GM19099 (cell line): Measurements from ENCODE around the gene PRDM5.

ENCODE experiments used
- POLR2A ChIP-seq: IDR thresholded peaks from 3 replicates; pipeline ENCODE4 v1.6.1; 2011; ENCODE audit warnings: low read depth; ENCODE audit not compliant: insufficient read length; ENCODE audit errors: extremely low read depth

PRDM5 gene

GRCh38 chr4:120667102-120667501 is 255.4 kb downstream of the PRDM5 start:
- TF ChIP-seq POLR2A: no peak

- no peak for TF ChIP-seq POLR2A
Observed at GRCh38 chr4:120664851-120665250, 257.7 kb downstream of the PRDM5 start.

- no peak for TF ChIP-seq POLR2A
Observed at GRCh38 chr4:120659616-120660170, 262.8 kb downstream of the PRDM5 start.

- TF ChIP-seq POLR2A: no peak
Observed at GRCh38 chr4:120658772-120659171, 263.8 kb downstream of the PRDM5 start.

- no peak for TF ChIP-seq POLR2A
Observed at GRCh38 chr4:120653804-120654573, 268.5 kb downstream of the PRDM5 start.
